Esophagus squamous epithelium (tissue), 5 donors: ENCODE data around the gene ABAT. TPM values are rescaled to one million over a fixed set of nuclear protein-coding genes. Genes with fewer than 3 reads are reported as not detected.
"Not testable (repeated sequence)": the region's sequence is repeated elsewhere in the genome, so short reads cannot be mapped to it uniquely, and the experiment has no call there.

Experiments used
- DNase-seq: peaks from one replicate; lab custom pipeline; 2025; lab: John Stamatoyannopoulos, UW
- H3K27ac ChIP-seq, 4 donors: fragments of 200-600 bp; sonication (generic); one replicate each; pipeline ENCODE4 v1.5.1; 2016 to 2019; ENCODE audit warnings: mild to moderate bottlenecking in 1 of 4
- H3K27me3 ChIP-seq, 4 donors: fragments of 200-600 bp; sonication (generic); 1 replicate in 3 of 4; 2 replicates in 1 of 4; pipeline versions ENCODE4 v1.5.1 to v1.6.0; 2017 to 2021; ENCODE audit warnings: antibody characterized with exemption in 1 of 4
- H3K36me3 ChIP-seq, 3 donors: fragments of 200-600 bp; sonication (generic); one replicate each; pipeline ENCODE4 v1.5.1; 2016 to 2019
- H3K4me1 ChIP-seq, 3 donors: fragments of 200-600 bp; sonication (generic); one replicate each; pipeline ENCODE4 v1.5.1; 2017 to 2019
- H3K4me3 ChIP-seq, 4 donors: fragments of 200-600 bp; sonication (generic); 1 replicate in 3 of 4; 2 replicates in 1 of 4; pipeline ENCODE4 v1.5.1; 2016 to 2019; ENCODE audit warnings: mild to moderate bottlenecking in 2 of 4, moderate library complexity in 1 of 4
- H3K9me3 ChIP-seq, 3 donors: fragments of 200-600 bp; sonication (generic); one replicate each; pipeline ENCODE4 v1.5.1; 2016 to 2019
- CTCF ChIP-seq, 6 experiments: fragments of 450-650 bp in 4 of 6; fragments of 200-600 bp in 2 of 6; sonication (generic) in 2 of 6; IDR thresholded peaks; one replicate each; pipeline ENCODE4 v1.5.1; 2016 to 2019; ENCODE audit warnings: antibody characterized with exemption in 6 of 6, mild to moderate bottlenecking in 4 of 6, moderate library complexity in 4 of 6
- POLR2A ChIP-seq, 4 donors: fragments of 450-650 bp; IDR thresholded peaks; one replicate each; pipeline ENCODE4 v1.6.1; 2017; ENCODE audit warnings: antibody characterized with exemption in 4 of 4, mild to moderate bottlenecking in 4 of 4, moderate library complexity in 3 of 4
- WGBS, 2 donors: methylation state at CpG; one replicate each; pipeline ENCODE4 v1.1.5; 2018; 5-methylcytosine and 5-hydroxymethylcytosine counted together
- intact Hi-C: fragments of 100-400 bp; cut with DNase I; formaldehyde crosslinking; loops from one replicate; pipeline ENCODE4 v1.15.0; 2022
- total RNA-seq, 4 donors: library from RNA; depleted of rRNA; stranded (reverse); fragments of >200 nt; gene quantifications; one replicate each; pipeline ENCODE4 v1.1.0, GENCODE V29; 2016
- donor health status: DM: yes; HTN: yes; CAD: no.

The ABAT gene
- total RNA-seq, 4 donors from 2014 or later = 2.9 to 14.5 (median 9.1) TPM

- Histone ChIP-seq H3K4me1 (no peaks in the 10 kb centered on the region), H3K27me3 (no peaks in the 10 kb centered on the region), H3K9me3 (no peaks in the 10 kb centered on the region), H3K36me3 (peaks cover 0 to 40% (median 0%) of the 10 kb centered on the region in 3 donors), H3K4me3 (no peak overlapping the region), H3K27ac (no peak overlapping the region)
- DNase-seq = no peak
- intact Hi-C loops = no loop called here
- 57 to 61% methylated on average over 6 of the region's 6 CpGs for WGBS, 2 donors
- TF ChIP-seq POLR2A (IDR thresholded peaks at IDR 0.05) (no peak), CTCF (IDR thresholded peaks at IDR 0.05) (no peak)
Measured at GRCh38 chr16:8782673-8783072, 108.3 kb downstream of the ABAT start.

GRCh38 chr16:8785408-8785807, 111.0 kb downstream of the ABAT start:
- TF ChIP-seq CTCF (IDR thresholded peaks at IDR 0.05) (no peak), POLR2A (IDR thresholded peaks at IDR 0.05) (no peak)
- no peaks in the 10 kb centered on the region for H3K4me1 ChIP-seq
- H3K36me3 ChIP-seq = peaks cover 0 to 14% (median 0%) of the 10 kb centered on the region in 3 donors
- 73 to 81% methylated on average over 6 of the region's 6 CpGs for WGBS, 2 donors
- no peaks in the 10 kb centered on the region for H3K27me3 ChIP-seq
- H3K9me3 ChIP-seq = no peaks in the 10 kb centered on the region
- H3K27ac ChIP-seq = no peak overlapping the region
- no peak for DNase-seq
- intact Hi-C loops = no loop called here
- H3K4me3 ChIP-seq = no peak overlapping the region

GRCh38 chr16:8786316-8786715, 111.9 kb downstream of the ABAT start:
- H3K36me3 ChIP-seq = peaks cover 0 to 11% (median 0%) of the 10 kb centered on the region in 3 donors
- DNase-seq, H3K27me3 ChIP-seq, intact Hi-C loops, H3K9me3 ChIP-seq, H3K27ac ChIP-seq, H3K4me3 ChIP-seq, H3K4me1 ChIP-seq: not testable (repeated sequence)
- WGBS, 2 donors = 69 to 85% methylated on average over 6 to 11 of the region's 11 CpGs

- Histone ChIP-seq H3K4me3 (no peak overlapping the region), H3K4me1 (no peaks in the 10 kb centered on the region), H3K9me3 (no peaks in the 10 kb centered on the region), H3K27ac (no peak overlapping the region), H3K27me3 (no peaks in the 10 kb centered on the region), H3K36me3 (no peaks in the 10 kb centered on the region)
- intact Hi-C loops = no loop called here
- TF ChIP-seq CTCF (IDR thresholded peaks at IDR 0.05) = no peak
- no peak for TF ChIP-seq POLR2A (IDR thresholded peaks at IDR 0.05)
- no peak for DNase-seq
- WGBS, 2 donors = 85 to 88% methylated on average over 6 to 8 of the region's 8 CpGs
Measured at GRCh38 chr16:8788578-8789172, 114.3 kb downstream of the ABAT start.

GRCh38 chr16:8795091-8795490, 120.7 kb downstream of the ABAT start:
- H3K36me3 ChIP-seq = peaks cover 0 to 6% (median 0%) of the 10 kb centered on the region in 3 donors
- TF ChIP-seq CTCF (IDR thresholded peaks at IDR 0.05) (no peak), POLR2A (IDR thresholded peaks at IDR 0.05) (no peak)
- no peaks in the 10 kb centered on the region for H3K27me3 ChIP-seq
- 87 to 92% methylated on average over 8 of the region's 8 CpGs for WGBS, 2 donors
- H3K4me3 ChIP-seq = no peak overlapping the region
- peaks cover 19 to 36% (median 24%) of the 10 kb centered on the region in 3 donors for H3K4me1 ChIP-seq
- intact Hi-C loops = loop anchor here (5.0 to 10.0 kb wide), 2 partner anchors 80 to 123 kb away; partner anchors contain the start of gene ABAT
- DNase-seq = no peak
- no peak overlapping the region for H3K27ac ChIP-seq
- H3K9me3 ChIP-seq = no peaks in the 10 kb centered on the region
